VCaP (cell line): Measurements from ENCODE around the gene ZNF784.
A peak's percentile ranks its signal among the peaks of the same experiment; 100 is the strongest.

Experiments used
- H3K27ac ChIP-seq: fragments of 450-650 bp; 2 replicates; pipeline ENCODE4 v1.5.1; 2017
- TF ChIP-seq, protein P1 (sequence below): fragments of 450-650 bp; conservative IDR thresholded peaks from 2 replicates; pipeline ENCODE4 v1.5.1; 2017; ENCODE audit warnings: mild to moderate bottlenecking, moderate library complexity

The ZNF784 gene

DNA sequence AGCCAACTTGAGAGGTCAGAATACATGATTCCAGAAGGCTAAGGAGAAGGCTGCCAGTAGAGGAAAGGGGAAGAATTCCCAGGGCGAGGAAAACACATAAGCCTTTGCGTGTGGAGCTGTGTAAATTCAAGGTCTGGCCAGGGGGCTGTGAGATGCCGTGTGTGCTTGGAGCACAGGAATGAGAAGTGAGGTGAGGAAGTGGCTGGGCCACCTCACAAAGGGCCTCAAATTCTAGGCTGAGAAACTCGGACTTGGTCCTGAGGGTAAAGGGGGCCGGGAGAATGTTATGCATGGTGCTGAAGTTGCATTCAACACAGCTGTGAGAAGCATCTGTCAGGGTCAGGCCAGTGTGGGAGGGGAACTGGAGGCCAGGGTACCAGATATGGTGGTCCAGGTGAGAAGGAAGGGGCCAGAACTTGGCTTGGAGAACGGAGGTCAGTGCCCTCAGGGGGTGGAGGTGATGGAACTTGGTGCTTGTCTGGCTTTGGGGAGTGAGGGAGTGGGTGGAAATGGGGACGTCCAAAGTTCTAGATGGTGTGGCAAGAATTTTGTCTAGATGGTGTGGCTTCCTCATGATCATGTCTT, 11.6 kb upstream of the ZNF784 start:
- TF ChIP-seq, protein P1, sequence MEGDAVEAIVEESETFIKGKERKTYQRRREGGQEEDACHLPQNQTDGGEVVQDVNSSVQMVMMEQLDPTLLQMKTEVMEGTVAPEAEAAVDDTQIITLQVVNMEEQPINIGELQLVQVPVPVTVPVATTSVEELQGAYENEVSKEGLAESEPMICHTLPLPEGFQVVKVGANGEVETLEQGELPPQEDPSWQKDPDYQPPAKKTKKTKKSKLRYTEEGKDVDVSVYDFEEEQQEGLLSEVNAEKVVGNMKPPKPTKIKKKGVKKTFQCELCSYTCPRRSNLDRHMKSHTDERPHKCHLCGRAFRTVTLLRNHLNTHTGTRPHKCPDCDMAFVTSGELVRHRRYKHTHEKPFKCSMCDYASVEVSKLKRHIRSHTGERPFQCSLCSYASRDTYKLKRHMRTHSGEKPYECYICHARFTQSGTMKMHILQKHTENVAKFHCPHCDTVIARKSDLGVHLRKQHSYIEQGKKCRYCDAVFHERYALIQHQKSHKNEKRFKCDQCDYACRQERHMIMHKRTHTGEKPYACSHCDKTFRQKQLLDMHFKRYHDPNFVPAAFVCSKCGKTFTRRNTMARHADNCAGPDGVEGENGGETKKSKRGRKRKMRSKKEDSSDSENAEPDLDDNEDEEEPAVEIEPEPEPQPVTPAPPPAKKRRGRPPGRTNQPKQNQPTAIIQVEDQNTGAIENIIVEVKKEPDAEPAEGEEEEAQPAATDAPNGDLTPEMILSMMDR = no peak
- peak overlapping the region; percentile 95; the same call in 1 of the 2 replicates for H3K27ac ChIP-seq

DNA sequence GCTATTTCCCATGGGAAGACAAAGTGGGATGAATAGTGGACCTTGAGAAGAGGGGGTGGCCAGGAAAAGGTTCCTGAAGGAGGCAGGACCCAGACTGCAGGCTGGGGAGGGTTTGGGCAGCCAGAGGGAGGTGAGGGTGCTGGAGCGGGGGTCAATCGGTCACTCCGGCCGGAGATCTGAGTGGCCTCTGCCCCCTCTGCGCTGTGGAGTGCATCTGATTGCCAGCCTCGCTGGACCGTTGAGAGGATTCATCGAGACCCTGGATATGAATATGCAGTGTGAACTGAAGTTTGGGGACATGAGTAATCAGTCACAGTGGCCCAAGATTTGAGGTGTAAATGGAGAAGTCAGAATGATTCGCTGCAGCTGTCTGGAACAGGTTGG, 11.0 kb upstream of the ZNF784 start:
- H3K27ac ChIP-seq = peak overlapping the region; percentile 95
- TF ChIP-seq, protein P1 = no peak

DNA sequence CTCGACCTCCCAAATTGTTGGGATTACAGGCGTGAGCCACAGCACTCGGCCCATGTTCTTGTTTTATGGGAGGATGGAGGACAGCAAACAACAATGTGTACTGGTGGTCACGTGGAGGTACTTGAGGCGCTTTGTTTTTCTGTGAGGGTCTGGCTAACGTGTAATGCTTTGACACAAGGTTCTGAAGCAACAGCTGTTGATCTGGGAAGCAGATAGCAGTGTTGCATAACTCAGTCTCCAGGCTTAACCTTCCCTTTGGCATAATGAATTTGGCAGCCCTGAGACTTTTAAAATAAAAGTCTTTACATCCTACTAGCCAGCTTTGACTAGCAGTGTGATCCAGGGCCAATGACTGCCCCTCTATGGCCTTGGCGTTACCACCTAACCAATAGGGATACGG, 9.5 kb upstream of the ZNF784 start:
- TF ChIP-seq, protein P1 = no peak

DNA sequence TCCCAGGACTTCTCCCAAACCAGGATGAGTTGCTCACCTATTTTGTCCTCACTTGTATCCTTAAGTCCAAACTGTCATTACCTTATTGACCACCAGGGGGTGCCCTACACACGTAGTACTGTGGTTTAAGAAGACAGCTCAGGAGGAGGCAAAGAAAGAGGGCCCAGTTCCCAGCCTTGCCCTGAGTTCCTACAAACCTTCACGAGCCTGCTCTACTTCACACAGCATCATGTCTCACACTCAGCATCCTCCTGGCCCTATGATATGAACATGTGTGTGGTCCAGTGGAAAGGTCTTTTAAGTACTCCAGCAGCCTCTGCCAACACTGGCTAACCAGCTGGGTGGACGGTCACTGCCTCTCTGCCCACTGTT, 8.1 kb upstream of the ZNF784 start:
- TF ChIP-seq, protein P1 = peak; percentile 85
- no peak overlapping the region for H3K27ac ChIP-seq

More for the DNA sequence above, 9.5 kb upstream of the ZNF784 start:
- peak overlapping the region; percentile 95 for H3K27ac ChIP-seq

DNA sequence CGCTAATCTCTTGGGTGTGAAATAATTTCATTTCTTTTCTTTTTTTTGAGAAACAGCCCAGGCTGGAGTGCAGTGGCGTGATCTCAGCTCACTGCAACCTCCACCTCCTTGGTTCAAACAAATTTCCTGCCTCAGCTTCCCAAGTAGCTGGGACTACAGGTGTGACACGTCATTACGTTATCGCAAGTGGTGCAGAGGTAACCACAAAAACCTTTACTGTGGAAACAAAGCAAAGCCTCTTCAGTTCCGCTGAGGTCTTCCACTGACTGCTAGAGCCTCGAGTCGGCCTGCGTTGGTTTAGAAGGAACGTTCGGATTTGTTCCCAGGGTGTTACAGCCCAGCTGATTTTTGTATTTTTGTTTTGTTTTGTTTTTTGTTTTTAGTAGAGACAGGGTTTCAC, 2.0 kb upstream of the ZNF784 start:
- no peak overlapping the region for H3K27ac ChIP-seq
- TF ChIP-seq, protein P1 = no peak

DNA sequence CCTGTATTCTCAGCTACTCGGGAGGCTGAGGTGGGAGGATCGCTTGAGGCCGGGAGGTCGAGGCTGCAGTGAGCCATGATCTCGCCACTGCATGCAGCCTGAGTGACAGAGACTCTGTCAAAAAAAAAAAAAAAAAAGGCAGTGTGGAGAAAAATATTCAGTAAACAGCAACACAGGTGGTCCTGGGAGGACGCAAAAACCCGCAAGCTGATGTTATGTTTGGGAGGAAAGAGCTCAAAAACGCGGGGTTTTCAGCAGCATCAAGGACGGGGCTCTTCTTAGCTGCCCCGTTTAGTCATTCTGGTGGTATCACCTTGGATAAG, 599 bp upstream of the ZNF784 start:
- H3K27ac ChIP-seq = peak overlapping the region; percentile 80
- TF ChIP-seq, protein P1 = no peak

DNA sequence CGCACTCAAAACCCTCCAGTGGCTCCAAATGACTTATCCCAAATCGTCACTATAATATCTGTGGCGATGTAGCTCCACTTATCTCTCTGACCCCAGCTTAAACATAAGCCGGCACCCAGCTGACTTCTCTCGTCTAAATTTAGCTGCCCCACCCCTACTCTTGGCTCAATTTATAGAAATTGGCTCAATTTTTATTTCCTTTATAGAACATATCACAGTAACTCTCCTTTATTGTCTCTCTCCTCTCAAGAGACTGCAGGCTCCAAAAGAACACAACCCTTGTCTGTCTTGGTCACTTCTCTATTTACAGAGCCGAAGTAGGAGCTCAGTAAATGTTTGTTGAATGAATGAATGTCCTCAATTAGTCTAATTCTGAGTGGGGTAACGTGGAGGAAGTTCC, 805 bp downstream of the ZNF784 start:
- TF ChIP-seq, protein P1 = no peak
- H3K27ac ChIP-seq = peak overlapping the region; percentile 80
